Measurements from ENCODE around the gene WDR64.

Gene WDR64

GRCh38 chr1:241846375-241846774, 194.3 kb downstream of the WDR64 start:
- DNase-seq = no peak

GRCh38 chr1:241846862-241847539, 194.9 kb downstream of the WDR64 start:
- no peak for DNase-seq

- no peak for DNase-seq
These were observed 195.4 kb downstream of the WDR64 start for GRCh38 chr1:241847540-241847795.

- peak; percentile 86 for DNase-seq
These were observed 196.0 kb downstream of the WDR64 start, which contains the start of gene EXO1 for GRCh38 chr1:241847796-241848685. EXO1 (plus strand) TSS chr1:241848204; CDS start chr1:241850426, 2,222 bp downstream.

- DNase-seq = no peak
These were observed 196.7 kb downstream of the WDR64 start for GRCh38 chr1:241848686-241849344.

GRCh38 chr1:241849345-241849695, 197.2 kb downstream of the WDR64 start:
- no peak for DNase-seq
